WTC11 (cell line): ENCODE measurements around the gene GDPGP1. TPM values are rescaled to one million over a fixed set of nuclear protein-coding genes. Genes with fewer than 3 reads are reported as not detected.

ENCODE experiments used
- ATAC-seq: fragments of 200-7000 bp; cut with Tn5 transposase; 2 replicates; pipeline ENCODE4 v1.10.0; 2021; ENCODE audit warnings: mild to moderate bottlenecking, moderate library complexity
- CTCF ChIA-PET: fragments of 300-600 bp; sonication (Branson Sonifier 250); formaldehyde crosslinking; loops from one replicate; lab custom pipeline; 2021; ENCODE audit warnings: antibody characterized with exemption; lab: Charles Lee
- POLR2A ChIA-PET: fragments of 350-600 bp; sonication (Branson Sonifier 250); formaldehyde crosslinking; loops from one replicate; lab custom pipeline; 2021; ENCODE audit warnings: antibody characterized with exemption; lab: Charles Lee
- DNase-seq: peaks from one replicate; pipeline ENCODE4 v3.0.0; 2021; ENCODE audit warnings: low spot score
- H3K27ac Mint-ChIP-seq: 2 replicates; pipeline ENCODE4 v1.8.0; 2021; ENCODE audit warnings: mixed read lengths
- H3K27me3 Mint-ChIP-seq: 2 replicates; pipeline ENCODE4 v1.8.0; 2021; ENCODE audit warnings: low read depth, mild to moderate bottlenecking, moderate library complexity, mixed read lengths
- H3K36me3 Mint-ChIP-seq: 2 replicates; pipeline ENCODE4 v1.8.0; 2021; ENCODE audit warnings: mixed read lengths
- H3K4me1 Mint-ChIP-seq: 2 replicates; pipeline ENCODE4 v1.8.0; 2022; ENCODE audit warnings: mixed read lengths
- H3K4me3 Mint-ChIP-seq: 2 replicates; pipeline ENCODE4 v1.8.0; 2021; ENCODE audit warnings: mild to moderate bottlenecking, moderate library complexity, mixed read lengths
- H3K9me3 Mint-ChIP-seq: 2 replicates; pipeline ENCODE4 v1.8.0; 2021; ENCODE audit warnings: mixed read lengths
- AFF4 ChIP-seq: sonication (generic); formaldehyde crosslinking; IDR thresholded peaks from 2 replicates; pipeline ENCODE4 v1.8.1; 2023; ENCODE audit warnings: mild to moderate bottlenecking, missing genetic modification reagents, borderline replicate concordance
- AR ChIP-seq: fragments of 250-450 bp; sonication (Bioruptor Pico); IDR thresholded peaks from 2 replicates; pipeline ENCODE4 v1.9.0; 2021; ENCODE audit warnings: mild to moderate bottlenecking
- ARID4B ChIP-seq: sonication (generic); formaldehyde crosslinking; IDR thresholded peaks from 2 replicates; pipeline ENCODE4 v1.8.0; 2023; ENCODE audit warnings: missing genetic modification reagents, mild to moderate bottlenecking, borderline replicate concordance
- ATF3 ChIP-seq: sonication (generic); formaldehyde crosslinking; conservative IDR thresholded peaks from 2 replicates; pipeline ENCODE4 v1.8.1; 2022; ENCODE audit warnings: mild to moderate bottlenecking, missing genetic modification reagents
- CREB1 ChIP-seq: sonication (generic); formaldehyde crosslinking; IDR thresholded peaks from 2 replicates; pipeline ENCODE4 v1.8.0; 2023; ENCODE audit warnings: mild to moderate bottlenecking, missing genetic modification reagents
- ETV6 ChIP-seq: sonication (generic); formaldehyde crosslinking; IDR thresholded peaks from 2 replicates; pipeline ENCODE4 v1.8.1; 2022; ENCODE audit warnings: mild to moderate bottlenecking, missing genetic modification reagents
- GTF2I ChIP-seq: fragments of 250-450 bp; sonication (Bioruptor Pico); conservative IDR thresholded peaks from 2 replicates; pipeline ENCODE4 v1.4.0; 2021; ENCODE audit warnings: mild to moderate bottlenecking
- OVOL2 ChIP-seq: fragments of 250-450 bp; sonication (Bioruptor Pico); IDR thresholded peaks from 2 replicates; pipeline ENCODE4 v1.9.0; 2021; ENCODE audit warnings: mild to moderate bottlenecking, borderline replicate concordance
- RELA ChIP-seq: sonication (generic); formaldehyde crosslinking; IDR thresholded peaks from 2 replicates; pipeline ENCODE4 v1.8.1; 2022; ENCODE audit warnings: missing genetic modification reagents, mild to moderate bottlenecking, borderline replicate concordance
- SOX15 ChIP-seq: fragments of 250-450 bp; sonication (Bioruptor Pico); IDR thresholded peaks from 2 replicates; pipeline ENCODE4 v1.9.0; 2021; ENCODE audit warnings: mild to moderate bottlenecking
- STAT6 ChIP-seq: sonication (generic); formaldehyde crosslinking; conservative IDR thresholded peaks from 2 replicates; pipeline ENCODE4 v1.8.1; 2023; ENCODE audit warnings: mild to moderate bottlenecking, low read depth, missing genetic modification reagents, moderate library complexity
- TCF7 ChIP-seq: sonication (generic); formaldehyde crosslinking; IDR thresholded peaks from 2 replicates; pipeline ENCODE4 v1.8.0; 2022; ENCODE audit warnings: mild to moderate bottlenecking, low read depth, missing genetic modification reagents, moderate library complexity
- ZBTB21 ChIP-seq: sonication (generic); formaldehyde crosslinking; IDR thresholded peaks from 2 replicates; pipeline ENCODE4 v1.8.1; 2023; ENCODE audit warnings: mild to moderate bottlenecking, missing genetic modification reagents, borderline replicate concordance
- ZNF121 ChIP-seq: sonication (generic); formaldehyde crosslinking; IDR thresholded peaks from 2 replicates; pipeline ENCODE4 v1.8.0; 2023; ENCODE audit warnings: missing genetic modification reagents
- ZNF219 ChIP-seq: sonication (generic); formaldehyde crosslinking; IDR thresholded peaks from 2 replicates; pipeline ENCODE4 v1.8.0; 2023; ENCODE audit warnings: missing genetic modification reagents, mild to moderate bottlenecking, borderline replicate concordance
- total RNA-seq: library from RNA; stranded (reverse); gene quantifications from 3 replicates; pipeline ENCODE4 v1.2.3, GENCODE V29; 2021
- TF ChIP-seq, protein P1 (sequence below): fragments of 250-450 bp; sonication (Bioruptor Pico); IDR thresholded peaks from 2 replicates; pipeline ENCODE4 v2.1.2; 2022; ENCODE audit warnings: mild to moderate bottlenecking, moderate library complexity
- TF ChIP-seq, protein P2 (sequence below): fragments of 250-450 bp; sonication (Bioruptor Pico); conservative IDR thresholded peaks from 2 replicates; pipeline ENCODE4 v1.9.0; 2021; ENCODE audit warnings: mild to moderate bottlenecking
- TF ChIP-seq, protein P3 (sequence below): sonication (generic); formaldehyde crosslinking; IDR thresholded peaks from 2 replicates; pipeline ENCODE4 v1.8.0; 2022; ENCODE audit warnings: mild to moderate bottlenecking, missing genetic modification reagents

The GDPGP1 gene
- total RNA-seq, 1 experiment from 2014 or later, result 2.6 TPM

DNA sequence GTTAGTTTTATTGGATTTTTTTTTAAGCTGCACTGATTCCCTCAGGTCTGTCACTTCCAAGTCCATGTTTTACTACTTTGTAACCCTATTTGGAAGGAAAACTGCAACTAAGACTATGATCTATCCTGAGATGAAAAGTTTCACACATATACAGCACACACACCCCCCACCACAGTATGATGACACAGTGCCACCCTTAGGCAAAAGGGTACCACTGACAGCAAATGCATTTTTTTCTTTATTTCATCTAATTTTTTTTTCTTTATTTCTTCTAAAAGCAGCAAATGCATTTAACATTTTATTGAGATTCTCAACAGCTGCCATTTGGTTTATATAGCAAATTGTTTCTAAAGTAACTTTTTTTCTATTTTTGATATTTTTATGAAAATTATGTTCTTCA lies 52.7 kb downstream of the GDPGP1 start:
- H3K9me3 Mint-ChIP-seq, result no peaks in the 10 kb centered on the region
- H3K4me3 Mint-ChIP-seq, result no peak overlapping the region
- ATAC-seq (peak; percentile 64), DNase-seq (no peak)
- peaks cover 15% of the 10 kb centered on the region for H3K4me1 Mint-ChIP-seq
- no peak overlapping the region for H3K27ac Mint-ChIP-seq
- CTCF ChIA-PET, result interaction anchor here (1.0 to 3.1 kb wide), 6 partner anchors 14 to 143 kb away, joined by 3 to 14 read pairs (median 4); partner anchors contain the start of genes CIB1 and GDPGP1
- H3K36me3 Mint-ChIP-seq, result no peaks in the 10 kb centered on the region
- H3K27me3 Mint-ChIP-seq, result no peaks in the 10 kb centered on the region
- POLR2A ChIA-PET, result interaction anchor here (0.9 kb wide), 1 partner anchor 21 kb away, joined by 3 read pairs; the partner anchor contains the start of gene NGRN
- TF ChIP-seq CREB1 (no peak), ZNF219 (CRISPR knock-in tag) (no peak), SOX15 (no peak), GTF2I (CRISPR knock-in tag) (no peak), AR (CRISPR knock-in tag) (no peak), STAT6 (CRISPR knock-in tag) (no peak), TCF7 (no peak), ARID4B (no peak), ETV6 (CRISPR knock-in tag) (no peak), AFF4 (no peak), ZBTB21 (CRISPR knock-in tag) (no peak), RELA (CRISPR knock-in tag) (no peak), ATF3 (CRISPR knock-in tag) (no peak), ZNF121 (CRISPR knock-in tag) (no peak), OVOL2 (CRISPR knock-in tag) (no peak)
- TF ChIP-seq, protein P1, sequence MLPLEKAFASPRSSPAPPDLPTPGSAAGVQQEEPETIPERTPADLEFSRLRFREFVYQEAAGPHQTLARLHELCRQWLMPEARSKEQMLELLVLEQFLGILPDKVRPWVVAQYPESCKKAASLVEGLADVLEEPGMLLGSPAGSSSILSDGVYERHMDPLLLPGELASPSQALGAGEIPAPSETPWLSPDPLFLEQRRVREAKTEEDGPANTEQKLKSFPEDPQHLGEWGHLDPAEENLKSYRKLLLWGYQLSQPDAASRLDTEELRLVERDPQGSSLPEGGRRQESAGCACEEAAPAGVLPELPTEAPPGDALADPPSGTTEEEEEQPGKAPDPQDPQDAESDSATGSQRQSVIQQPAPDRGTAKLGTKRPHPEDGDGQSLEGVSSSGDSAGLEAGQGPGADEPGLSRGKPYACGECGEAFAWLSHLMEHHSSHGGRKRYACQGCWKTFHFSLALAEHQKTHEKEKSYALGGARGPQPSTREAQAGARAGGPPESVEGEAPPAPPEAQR (CRISPR knock-in tag), result no peak
- TF ChIP-seq, protein P2, sequence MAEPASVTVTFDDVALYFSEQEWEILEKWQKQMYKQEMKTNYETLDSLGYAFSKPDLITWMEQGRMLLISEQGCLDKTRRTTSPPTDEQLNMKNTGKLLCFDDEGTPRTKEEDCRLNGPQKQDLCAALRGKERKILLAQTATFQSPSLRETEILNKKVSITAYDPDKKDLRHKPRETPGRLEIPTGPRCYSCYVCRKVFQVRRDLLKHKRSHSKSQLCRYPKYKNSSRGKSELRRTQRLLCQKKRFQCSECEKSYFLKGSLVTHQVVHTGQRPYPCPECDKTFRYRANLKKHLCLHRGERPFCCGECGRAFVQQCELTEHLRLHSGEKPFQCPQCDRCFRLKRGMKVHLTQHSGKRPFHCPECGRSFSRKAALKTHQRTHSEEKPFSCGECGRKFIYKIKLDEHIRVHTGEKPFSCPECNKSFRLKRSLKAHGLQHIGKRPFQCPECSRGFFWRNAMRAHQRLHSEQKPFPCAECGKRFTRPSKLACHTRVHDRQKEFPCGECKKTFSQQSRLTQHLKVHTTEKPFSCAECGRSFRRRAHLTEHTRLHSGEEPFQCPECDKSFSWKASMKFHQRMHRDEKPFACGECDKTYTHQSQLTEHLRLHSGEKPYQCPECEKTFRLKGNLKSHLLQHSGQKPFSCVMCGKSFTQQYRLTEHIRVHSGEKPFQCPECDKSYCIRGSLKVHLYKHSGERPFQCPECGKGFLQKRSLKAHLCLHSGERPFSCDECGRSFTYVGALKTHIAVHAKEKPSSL (CRISPR knock-in tag), result no peak
- TF ChIP-seq, protein P3, sequence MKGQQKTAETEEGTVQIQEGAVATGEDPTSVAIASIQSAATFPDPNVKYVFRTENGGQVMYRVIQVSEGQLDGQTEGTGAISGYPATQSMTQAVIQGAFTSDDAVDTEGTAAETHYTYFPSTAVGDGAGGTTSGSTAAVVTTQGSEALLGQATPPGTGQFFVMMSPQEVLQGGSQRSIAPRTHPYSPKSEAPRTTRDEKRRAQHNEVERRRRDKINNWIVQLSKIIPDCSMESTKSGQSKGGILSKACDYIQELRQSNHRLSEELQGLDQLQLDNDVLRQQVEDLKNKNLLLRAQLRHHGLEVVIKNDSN (CRISPR knock-in tag), result no peak
